ENCODE data around the gene KRT13.

Gene KRT13

DNA sequence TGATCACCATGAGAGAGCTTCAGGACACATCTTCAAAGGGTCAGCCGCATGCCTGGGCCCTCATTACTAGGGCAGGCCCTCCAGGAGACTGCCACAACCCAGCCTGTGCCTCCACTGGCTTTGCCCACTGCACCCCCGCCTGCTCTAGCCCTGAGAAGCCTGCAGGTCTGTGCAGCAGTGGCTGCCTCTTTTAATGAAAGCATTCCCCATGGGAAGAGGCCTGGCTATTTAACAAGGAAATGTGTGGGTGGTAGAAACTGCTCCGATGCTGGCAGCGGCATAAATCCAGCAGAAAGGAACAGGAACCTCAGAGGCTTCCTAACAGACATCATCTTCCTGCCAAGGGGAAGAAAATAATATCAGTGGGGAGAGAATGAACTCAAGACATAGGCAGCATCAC is 37.9 kb downstream of the KRT13 start:
- DNase-seq (ENCODE audit: low spot score): no peak

DNA sequence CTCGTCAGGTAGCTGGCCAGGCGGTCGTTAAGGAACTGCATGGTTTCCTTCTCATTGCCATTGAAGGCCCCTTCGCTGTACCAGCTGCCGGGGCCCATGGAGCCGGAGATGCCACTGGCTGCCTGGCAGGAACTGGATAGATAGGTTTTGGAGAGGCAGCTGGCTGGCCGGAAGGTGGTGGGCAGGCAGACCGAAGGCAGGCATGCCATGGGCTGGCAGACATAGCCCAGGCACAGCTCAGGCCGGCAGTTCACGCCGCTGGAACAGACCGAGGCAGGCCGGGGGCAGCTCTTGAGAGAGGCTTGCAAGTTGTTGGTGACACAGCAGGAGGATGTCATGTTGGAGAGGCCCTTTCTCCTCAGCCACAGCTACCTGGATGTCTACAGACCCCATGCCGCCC is 38.4 kb downstream of the KRT13 start, which contains the start of gene KRT32:
Gene KRT32 (minus strand): TSS at position 399 of the 400 bp plus-strand sequence. CDS start 61 bp downstream, at position 338.
- DNase-seq (ENCODE audit: low spot score): no peak

DNA sequence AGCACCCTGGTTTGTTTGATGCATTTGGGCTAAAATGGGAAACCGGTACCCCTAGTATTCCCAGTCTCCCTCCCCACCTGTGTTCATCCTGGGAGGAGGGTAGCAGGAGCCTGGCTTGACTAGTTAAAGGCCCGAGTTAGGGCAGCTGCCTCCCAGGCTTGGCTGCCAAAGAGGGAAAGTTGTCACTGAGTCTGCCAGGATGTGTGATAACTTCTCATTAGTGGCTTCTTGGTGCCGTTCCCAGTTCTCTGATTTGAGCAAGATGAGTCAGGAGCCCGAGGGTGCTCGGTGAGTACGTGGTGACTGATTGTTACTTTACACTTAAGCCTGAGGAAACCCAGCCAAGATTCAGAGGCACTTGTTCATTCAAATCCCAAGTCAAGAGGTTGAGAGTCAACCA is 40.7 kb downstream of the KRT13 start:
- DNase-seq (ENCODE audit: low spot score): no peak

DNA sequence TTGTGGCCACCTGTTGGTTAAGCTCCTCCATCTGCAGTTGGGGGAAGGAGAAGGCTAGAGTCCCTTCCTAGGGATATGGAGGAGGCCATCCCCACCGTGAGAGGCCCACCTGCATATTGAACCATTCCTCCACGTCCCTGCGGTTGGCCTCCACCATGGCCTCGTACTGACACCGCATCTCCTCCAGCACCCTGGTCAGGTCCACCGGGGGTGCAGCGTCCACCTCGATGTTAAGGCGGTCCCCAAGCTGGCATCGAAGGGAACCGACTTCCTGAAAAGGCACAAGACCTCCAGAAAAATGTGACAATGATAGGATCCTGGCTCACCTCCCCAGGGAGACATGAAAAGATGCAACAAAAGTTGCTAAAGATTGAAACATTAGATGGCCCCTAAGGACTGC is 41.2 kb downstream of the KRT13 start:
- DNase-seq (ENCODE audit: low spot score): no peak

DNA sequence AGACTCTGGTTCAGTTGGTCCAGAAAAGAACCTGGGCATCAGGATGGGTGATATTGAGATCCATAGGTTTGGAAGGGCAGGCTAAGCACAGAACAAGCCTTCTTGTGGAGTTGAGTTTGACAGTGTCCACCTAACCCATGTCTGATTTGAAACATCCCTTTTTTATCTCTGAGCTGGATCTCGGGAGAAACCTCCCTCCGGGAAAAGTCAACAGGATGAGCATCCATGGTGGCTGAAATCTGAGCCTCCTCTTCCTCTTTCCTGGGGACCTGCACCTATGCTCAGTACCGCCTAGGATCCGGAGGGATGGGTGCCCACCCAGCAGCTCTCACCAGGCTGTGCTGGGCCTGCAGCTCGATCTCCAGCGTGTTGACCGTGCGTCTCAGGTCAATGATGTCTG is 41.7 kb downstream of the KRT13 start:
- no peak for DNase-seq (ENCODE audit: low spot score)

DNA sequence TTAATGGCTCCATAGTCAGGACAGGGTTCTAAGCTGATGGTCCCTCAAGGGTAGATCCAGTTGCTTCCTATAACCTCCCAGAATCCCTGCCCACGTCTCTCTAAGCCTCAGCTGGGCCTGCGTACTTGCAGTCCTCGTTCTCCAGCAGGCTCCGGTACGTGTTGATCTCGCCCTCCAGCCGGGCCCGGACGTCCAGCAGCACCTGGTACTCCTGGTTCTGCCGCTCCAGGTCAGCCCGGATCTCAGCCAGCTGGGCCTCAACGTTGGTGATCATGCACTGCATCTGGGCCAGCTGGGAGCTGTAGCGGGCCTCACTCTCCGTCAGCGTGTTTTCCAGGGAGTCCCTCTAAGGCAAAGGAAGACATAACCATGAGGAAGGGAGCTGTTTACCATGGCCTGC is 42.7 kb downstream of the KRT13 start:
- no peak for DNase-seq (ENCODE audit: low spot score)

DNA sequence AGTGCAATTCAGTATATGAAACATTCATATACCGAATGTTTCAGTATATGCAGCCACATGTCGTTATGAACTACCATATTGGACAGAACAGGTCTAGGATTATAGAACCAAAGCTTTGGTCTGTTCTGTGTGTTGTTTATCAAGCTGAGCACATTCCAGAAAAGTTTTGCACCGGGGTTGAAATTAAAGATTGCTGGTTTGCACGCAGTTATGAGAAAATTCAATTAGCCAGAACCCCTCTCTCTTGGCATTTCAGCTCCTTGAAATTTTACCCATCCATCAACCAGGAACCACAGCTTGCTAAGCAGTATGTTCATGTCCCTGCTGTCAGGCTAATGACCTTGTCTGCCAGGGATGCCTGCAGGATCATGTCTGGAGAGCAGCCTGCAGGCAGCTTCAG is 47.7 kb downstream of the KRT13 start:
- DNase-seq (ENCODE audit: low spot score): no peak

DNA sequence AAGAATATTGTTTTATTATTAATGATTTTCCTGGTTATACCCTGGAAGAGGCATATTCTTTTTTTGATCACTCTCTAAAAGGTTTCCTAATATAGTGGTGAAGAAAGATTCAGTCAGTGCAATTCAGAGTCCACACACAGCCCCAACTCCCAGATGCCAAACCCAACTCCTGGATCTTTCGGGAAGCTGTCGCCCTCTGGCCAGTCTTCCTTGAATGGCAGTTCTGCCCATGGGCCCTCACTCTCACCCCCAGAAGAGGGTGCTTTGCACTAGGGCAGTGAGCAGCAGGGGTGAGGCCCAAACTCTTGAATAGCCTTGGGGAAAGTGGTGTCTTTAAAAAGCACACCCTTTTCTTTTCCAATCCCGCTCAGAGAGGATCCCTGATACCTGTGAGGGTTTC is 49.2 kb downstream of the KRT13 start:
- no peak for DNase-seq (ENCODE audit: low spot score)

DNA sequence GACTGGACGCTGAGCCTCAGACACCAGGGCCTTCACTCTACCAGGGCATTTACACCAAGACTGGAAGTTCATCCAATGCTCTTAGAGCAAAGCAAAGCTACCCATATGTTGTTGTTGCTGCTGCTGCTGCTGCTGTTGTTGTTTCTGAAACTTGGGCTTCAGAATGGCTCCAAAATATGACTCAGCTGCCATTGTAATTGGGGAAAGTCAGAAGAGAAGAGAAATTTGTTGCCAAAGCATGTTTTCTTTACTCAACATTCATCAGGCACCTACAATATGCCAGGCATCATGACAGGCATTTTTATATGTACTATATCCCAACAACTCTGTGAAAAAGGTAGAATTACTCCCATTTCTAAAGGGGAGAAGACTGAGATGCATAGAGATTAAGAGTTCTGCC is 50.2 kb downstream of the KRT13 start:
- no peak for DNase-seq (ENCODE audit: low spot score)

DNA sequence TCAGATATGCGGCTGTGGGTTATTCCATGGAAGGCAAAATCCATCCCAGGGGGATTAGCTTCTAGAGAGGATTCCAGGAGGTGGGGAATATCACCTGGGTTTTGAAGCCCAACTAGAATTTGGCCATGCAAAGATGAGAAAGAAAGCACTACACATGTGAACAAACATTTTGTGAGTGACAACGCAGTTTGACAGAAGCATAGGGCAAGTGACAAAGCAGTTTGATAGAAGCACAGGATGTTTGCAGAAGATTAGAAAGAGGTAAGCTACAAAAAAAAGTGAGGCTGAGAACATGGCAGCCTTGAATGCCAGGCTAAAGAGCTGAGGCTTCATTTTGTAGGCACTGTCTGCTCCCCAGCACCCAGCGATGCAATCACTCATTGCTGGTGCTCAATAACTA is 52.3 kb downstream of the KRT13 start:
- DNase-seq (ENCODE audit: low spot score): no peak

DNA sequence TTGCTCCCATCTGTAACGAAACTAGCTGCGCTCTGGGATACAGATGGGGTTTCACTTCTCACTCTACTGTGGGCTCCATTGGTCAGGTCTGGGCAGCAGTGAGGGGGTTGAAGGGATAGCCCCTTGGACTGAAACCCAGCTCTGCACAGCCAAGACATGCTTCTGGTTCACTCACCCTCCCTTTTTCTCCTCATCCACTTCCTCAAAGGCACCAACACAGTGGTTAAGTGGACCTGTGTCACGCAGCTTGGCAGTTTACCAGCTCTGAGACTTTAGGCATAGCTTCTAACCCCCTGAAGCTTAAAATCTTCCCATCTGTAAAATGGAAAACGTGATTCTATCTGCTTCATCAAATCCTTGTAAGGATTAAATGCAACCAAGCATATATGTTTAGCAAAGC is 53.1 kb downstream of the KRT13 start:
- no peak for DNase-seq (ENCODE audit: low spot score)

DNA sequence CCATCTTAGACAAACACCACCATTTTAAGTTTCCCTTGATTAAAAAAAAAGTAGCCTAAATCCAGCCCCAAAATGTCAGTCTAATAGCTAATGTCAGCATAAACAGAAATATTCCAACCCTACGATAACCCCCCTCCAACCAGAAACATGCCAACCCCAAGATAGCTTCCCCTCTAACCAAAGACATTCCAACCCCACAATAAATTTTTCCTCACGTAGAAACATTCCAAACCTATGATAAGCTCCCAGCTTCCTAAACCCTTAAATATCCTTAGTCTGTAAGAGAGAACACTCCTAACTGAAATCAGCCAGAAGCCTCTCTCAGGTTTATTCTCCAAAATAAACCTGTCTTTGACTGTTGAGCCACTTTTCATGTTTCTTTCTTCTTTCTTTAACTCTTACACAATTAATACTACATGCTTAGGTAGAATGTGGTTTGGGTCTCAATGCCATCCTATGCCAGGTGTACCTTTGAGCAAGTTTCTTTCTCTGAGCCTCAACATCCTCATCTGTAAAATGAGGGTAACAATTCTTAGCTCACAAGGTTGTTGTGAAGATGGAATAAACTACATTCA is 54.2 kb downstream of the KRT13 start:
- no peak for DNase-seq (ENCODE audit: low spot score)

Measured in ecto neural progenitor cell (in vitro differentiated cells).